Subcutaneous abdominal adipose tissue (tissue), 5 donors: ENCODE data around the gene NARF.

Experiments
- H3K27ac ChIP-seq: one replicate; pipeline ENCODE4 v1.7.0; 2013; ENCODE audit warnings: low read depth, mild to moderate bottlenecking, inconsistent platforms, low read length, moderate library complexity
- H3K27me3 ChIP-seq, 5 donors: one replicate each; pipeline ENCODE4 v1.7.0; 2013; ENCODE audit warnings: low read length in 5 of 5, inconsistent platforms in 1 of 5; ENCODE audit not compliant: control insufficient read depth in 5 of 5, insufficient read depth in 4 of 5
- H3K36me3 ChIP-seq, 5 donors: one replicate each; pipeline ENCODE4 v1.7.0; 2013; ENCODE audit warnings: low read length in 5 of 5; ENCODE audit not compliant: control insufficient read depth in 5 of 5, insufficient read depth in 5 of 5
- H3K4me1 ChIP-seq, 5 donors: one replicate each; pipeline ENCODE4 v1.7.0; 2013; ENCODE audit warnings: low read length in 5 of 5, mild to moderate bottlenecking in 3 of 5, moderate library complexity in 1 of 5; ENCODE audit not compliant: control insufficient read depth in 5 of 5, insufficient read depth in 5 of 5
- H3K4me3 ChIP-seq, 5 donors: one replicate each; pipeline ENCODE4 v1.7.0; 2013; ENCODE audit warnings: low read length in 5 of 5, low read depth in 1 of 5
- H3K9ac ChIP-seq, 5 donors: one replicate each; pipeline ENCODE4 v1.7.0; 2013; ENCODE audit warnings: low read length in 5 of 5, mild to moderate bottlenecking in 4 of 5, moderate library complexity in 3 of 5
- H3K9me3 ChIP-seq, 5 donors: one replicate each; pipeline ENCODE4 v1.7.0; 2013; ENCODE audit warnings: low read length in 5 of 5; ENCODE audit not compliant: control insufficient read depth in 5 of 5
- donor health status: healthy.
- donor health status: healthy.
- donor health status: healthy.
- donor health status: healthy.
- donor health status: healthy.

The NARF gene

GRCh38 chr17:82433560-82434215 is 24.9 kb upstream of the NARF start:
- Histone ChIP-seq H3K27me3 (no peaks in the 10 kb centered on the region), H3K9me3 (no peaks in the 10 kb centered on the region), H3K4me3 (no peak overlapping the region), H3K27ac (no peak overlapping the region), H3K9ac (no peak overlapping the region), H3K4me1 (no peaks in the 10 kb centered on the region), H3K36me3 (peaks cover 0 to 41% (median 29%) of the 10 kb centered on the region in 5 donors)

GRCh38 chr17:82434216-82434565 is 24.4 kb upstream of the NARF start:
- H3K4me1 ChIP-seq = no peaks in the 10 kb centered on the region
- H3K27ac ChIP-seq = no peak overlapping the region
- H3K9ac ChIP-seq = no peak overlapping the region
- no peak overlapping the region for H3K4me3 ChIP-seq
- peaks cover 0 to 40% (median 30%) of the 10 kb centered on the region in 5 donors for H3K36me3 ChIP-seq
- no peaks in the 10 kb centered on the region for H3K9me3 ChIP-seq
- H3K27me3 ChIP-seq = no peaks in the 10 kb centered on the region

DNA sequence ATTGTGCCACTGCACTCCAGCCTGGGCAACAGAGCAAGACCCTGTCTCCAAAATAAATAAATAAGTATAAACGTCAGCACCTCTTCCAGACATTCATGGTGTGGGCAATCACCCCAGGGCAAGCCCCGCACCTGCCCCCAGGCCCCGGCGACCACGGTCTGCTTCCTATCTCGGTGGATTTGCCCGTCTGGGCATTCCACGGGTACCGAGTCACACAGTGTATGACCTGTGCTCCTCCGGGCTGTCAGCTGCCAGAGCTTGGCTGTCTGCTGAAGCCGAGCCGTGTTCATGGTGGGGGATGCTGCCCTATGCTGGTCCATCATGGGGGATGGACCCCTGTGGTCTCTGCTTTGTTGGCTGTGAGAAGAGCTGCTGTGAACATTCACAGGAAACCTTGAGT is 23.4 kb upstream of the NARF start:
- Histone ChIP-seq H3K9me3 (no peaks in the 10 kb centered on the region), H3K27me3 (no peaks in the 10 kb centered on the region), H3K36me3 (peaks cover 0 to 31% (median 26%) of the 10 kb centered on the region in 5 donors), H3K4me3 (no peak overlapping the region), H3K4me1 (peaks cover 0 to 7% (median 5%) of the 10 kb centered on the region in 5 donors), H3K9ac (no peak overlapping the region), H3K27ac (no peak overlapping the region)

- Histone ChIP-seq H3K9ac (no peak overlapping the region), H3K9me3 (no peaks in the 10 kb centered on the region), H3K27ac (no peak overlapping the region), H3K36me3 (peaks cover 0 to 30% (median 26%) of the 10 kb centered on the region in 5 donors), H3K4me1 (peaks cover 0 to 11% (median 5%) of the 10 kb centered on the region in 5 donors), H3K27me3 (no peaks in the 10 kb centered on the region), H3K4me3 (no peak overlapping the region)
Observed at GRCh38 chr17:82435601-82436583, 22.6 kb upstream of the NARF start.

DNA sequence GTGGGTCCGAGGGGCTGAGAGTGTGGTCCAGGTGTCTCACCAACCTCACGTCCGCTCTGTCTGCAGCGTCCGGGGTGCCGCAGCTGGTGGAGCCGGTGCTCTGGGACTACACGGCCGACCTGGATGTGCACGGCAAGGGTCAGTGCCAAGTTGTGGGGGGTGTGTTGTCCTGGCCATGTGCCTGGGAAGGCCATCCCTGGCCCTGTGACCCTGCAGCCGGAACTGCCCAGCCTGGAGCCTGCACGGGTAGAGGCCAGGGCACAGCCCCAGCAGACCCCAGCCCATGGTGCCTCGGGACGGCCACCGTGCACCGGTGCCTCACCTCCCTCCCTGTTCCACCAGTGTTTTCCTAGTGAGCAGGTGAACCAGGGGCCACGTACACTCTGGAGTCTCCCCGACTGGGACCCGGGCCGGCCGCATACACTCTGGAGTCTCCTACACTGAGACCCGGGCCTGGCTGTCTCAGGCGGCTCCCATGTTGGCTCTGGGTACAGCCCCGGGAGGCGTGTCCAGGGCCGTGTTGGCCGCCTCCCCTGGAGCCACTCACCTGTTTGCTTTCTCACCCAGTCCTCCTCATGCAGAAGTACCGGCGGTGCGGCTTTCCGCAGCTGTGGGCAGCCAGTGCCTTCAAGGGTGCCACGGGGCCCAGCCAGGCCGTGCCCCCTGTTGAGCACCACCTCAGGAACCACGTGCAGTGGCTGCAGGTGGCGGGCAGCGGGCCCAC is 21.8 kb upstream of the NARF start:
- H3K27ac ChIP-seq = no peak overlapping the region
- no peaks in the 10 kb centered on the region for H3K27me3 ChIP-seq
- H3K36me3 ChIP-seq = peaks cover 0 to 31% (median 26%) of the 10 kb centered on the region in 5 donors
- peaks cover 0 to 16% (median 5%) of the 10 kb centered on the region in 5 donors for H3K4me1 ChIP-seq
- H3K9ac ChIP-seq = no peak overlapping the region
- H3K9me3 ChIP-seq = no peaks in the 10 kb centered on the region
- H3K4me3 ChIP-seq = no peak overlapping the region

DNA sequence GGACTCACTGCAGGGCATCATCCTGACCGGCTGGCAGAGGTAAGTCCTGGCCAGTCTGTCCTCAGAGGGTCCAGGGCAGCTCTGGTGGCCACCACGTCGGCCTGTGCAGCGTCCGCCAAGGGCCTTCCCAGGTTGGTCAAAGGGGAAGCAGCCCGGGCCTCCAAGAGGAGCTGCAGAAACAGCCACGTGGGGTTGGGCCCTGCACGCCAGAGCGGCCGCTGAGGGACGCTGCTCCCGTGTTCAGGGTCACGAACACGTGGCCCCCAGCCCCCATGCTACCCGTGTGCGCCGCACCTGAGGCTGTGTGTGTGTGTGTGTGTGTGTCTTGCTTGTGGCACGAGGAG is 21.2 kb upstream of the NARF start:
- no peaks in the 10 kb centered on the region for H3K9me3 ChIP-seq
- H3K4me3 ChIP-seq = no peak overlapping the region
- H3K4me1 ChIP-seq = peaks cover 0 to 19% (median 5%) of the 10 kb centered on the region in 5 donors
- no peak overlapping the region for H3K9ac ChIP-seq
- no peak overlapping the region for H3K27ac ChIP-seq
- H3K36me3 ChIP-seq = peaks cover 0 to 36% (median 29%) of the 10 kb centered on the region in 5 donors
- no peaks in the 10 kb centered on the region for H3K27me3 ChIP-seq

DNA sequence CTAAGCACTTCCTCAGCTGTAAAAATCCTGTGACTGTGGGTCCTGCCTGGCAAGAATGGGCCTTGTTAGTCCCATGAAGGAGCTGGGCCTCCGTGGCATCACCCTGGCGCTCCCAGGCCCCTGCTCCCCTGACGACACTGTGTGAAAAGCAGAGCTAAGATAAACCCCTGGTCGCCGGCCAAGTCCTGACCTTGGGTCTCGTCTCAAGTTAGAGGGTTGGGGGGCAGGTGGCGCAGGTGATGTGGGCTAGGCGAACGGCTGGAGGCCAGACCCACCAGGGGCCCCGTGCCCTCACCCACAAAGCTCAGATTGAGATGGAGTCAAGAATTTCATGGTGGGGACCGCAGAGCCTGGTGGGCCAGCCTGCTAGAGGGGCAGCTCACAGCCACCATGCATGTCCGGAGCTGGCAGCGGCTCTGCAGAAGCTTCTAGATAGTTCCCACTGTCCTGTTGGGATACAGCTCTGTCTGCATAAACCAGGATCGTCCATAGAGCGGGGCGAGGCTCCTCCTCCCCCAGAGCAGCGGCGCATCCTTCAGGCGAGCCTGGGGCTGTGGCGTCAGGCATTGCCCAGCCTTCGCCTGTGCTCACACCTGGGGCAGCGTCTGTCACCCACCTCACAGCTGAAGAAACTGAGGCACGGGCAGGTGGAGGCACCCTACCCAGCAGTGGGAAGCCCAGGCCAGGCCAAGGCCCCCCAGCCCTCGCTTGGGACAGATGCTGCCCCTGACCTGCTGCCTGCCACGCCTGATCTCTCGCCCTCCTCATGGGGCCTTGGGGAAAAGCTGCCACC is 19.9 kb upstream of the NARF start:
- Histone ChIP-seq H3K27me3 (no peaks in the 10 kb centered on the region), H3K27ac (no peak overlapping the region), H3K4me1 (peaks cover 0 to 32% (median 13%) of the 10 kb centered on the region in 5 donors), H3K36me3 (peaks cover 0 to 45% (median 40%) of the 10 kb centered on the region in 5 donors), H3K4me3 (no peak overlapping the region), H3K9me3 (no peaks in the 10 kb centered on the region), H3K9ac (no peak overlapping the region)

- peaks cover 0 to 39% (median 18%) of the 10 kb centered on the region in 5 donors for H3K4me1 ChIP-seq
- H3K27ac ChIP-seq = no peak overlapping the region
Observed at GRCh38 chr17:82439194-82439828, 19.2 kb upstream of the NARF start.

GRCh38 chr17:82439829-82440365 is 18.6 kb upstream of the NARF start:
- Histone ChIP-seq H3K4me3 (no peak overlapping the region), H3K9ac (no peak overlapping the region), H3K36me3 (peaks cover 0 to 58% (median 47%) of the 10 kb centered on the region in 5 donors), H3K27me3 (no peaks in the 10 kb centered on the region), H3K9me3 (no peaks in the 10 kb centered on the region), H3K27ac (no peak overlapping the region), H3K4me1 (peaks cover 0 to 45% (median 18%) of the 10 kb centered on the region in 5 donors)

More at GRCh38 chr17:82439194-82439828, 19.2 kb upstream of the NARF start:
- no peak overlapping the region for H3K9ac ChIP-seq
- H3K27me3 ChIP-seq = no peaks in the 10 kb centered on the region
- H3K9me3 ChIP-seq = no peaks in the 10 kb centered on the region
- peaks cover 0 to 52% (median 42%) of the 10 kb centered on the region in 5 donors for H3K36me3 ChIP-seq
- no peak overlapping the region for H3K4me3 ChIP-seq
